SK-N-SH (cell line): ENCODE measurements around the gene QKI. TPM values are rescaled to one million over a fixed set of nuclear protein-coding genes. Genes with fewer than 3 reads are reported as not detected.

Source experiments
- CTCF ChIA-PET: fragments of 300-600, 350-600 bp; formaldehyde crosslinking; extraction: SDS; loops from one replicate; lab custom pipeline; 2021; lab: Yijun Ruan, JAX
- POLR2A ChIA-PET: fragments of 350-600 bp; sonication (Branson Sonifier 250); formaldehyde crosslinking; extraction: SDS; loops from one replicate; lab custom pipeline; 2020; ENCODE audit warnings: antibody characterized with exemption, inconsistent platforms; lab: Yijun Ruan, JAX
- DNase-seq: peaks from one replicate; pipeline ENCODE4 v3.0.0; 2012
- H2AFZ ChIP-seq: fragments of 200-600 bp; sonication (generic); 2 replicates; pipeline ENCODE4 v1.8.1; 2016; ENCODE audit warnings: antibody characterized with exemption, mild to moderate bottlenecking, low read depth
- H3F3A ChIP-seq: fragments of 200-600 bp; sonication (generic); replicated peaks from 2 replicates; pipeline ENCODE3; 2016; ENCODE audit warnings: antibody characterized with exemption, mild to moderate bottlenecking; ENCODE audit not compliant: insufficient read depth
- H3K27ac ChIP-seq, 2 experiments: fragments of 200-500 bp in 1 of 2; fragments of 200-600 bp in 1 of 2; sonication (Bioruptor generic) in 1 of 2; sonication (generic), shearing (Covaris generic) in 1 of 2; 2 replicates each; pipeline versions ENCODE4 v1.5.1 to v1.6.1; 2014 to 2016; ENCODE audit warnings: low read depth in 2 of 2, inconsistent platforms in 1 of 2, low read length in 1 of 2, mild to moderate bottlenecking in 1 of 2, mixed read lengths in 1 of 2
- H3K27me3 ChIP-seq: fragments of 200-600 bp; sonication (generic), shearing (Covaris generic); 2 replicates; pipeline ENCODE4 v1.6.1; 2016; ENCODE audit warnings: mixed run types; ENCODE audit not compliant: insufficient read depth
- H3K36me3 ChIP-seq, 2 experiments: fragments of 200-500 bp in 1 of 2; fragments of 200-600 bp in 1 of 2; sonication (Bioruptor generic) in 1 of 2; sonication (generic) in 1 of 2; replicated peaks in 1 of 2; 2 replicates each; pipeline versions ENCODE3 to v1.5.1; 2014 to 2016; ENCODE audit warnings: low read length in 1 of 2, mild to moderate bottlenecking in 1 of 2; ENCODE audit not compliant: insufficient read depth in 2 of 2, control insufficient read depth in 1 of 2
- H3K4me1 ChIP-seq, 2 experiments: fragments of 200-500 bp in 1 of 2; fragments of 200-600 bp in 1 of 2; sonication (Bioruptor generic) in 1 of 2; sonication (generic), shearing (Covaris generic) in 1 of 2; 2 replicates each; pipeline versions ENCODE4 v1.5.1 to v1.6.1; 2014 to 2016; ENCODE audit warnings: low read depth in 1 of 2, low read length in 1 of 2, mixed run types in 1 of 2; ENCODE audit not compliant: insufficient read depth in 2 of 2, control insufficient read depth in 1 of 2
- H3K4me2 ChIP-seq: fragments of 200-600 bp; sonication (generic), shearing (Covaris generic); 2 replicates; pipeline ENCODE4 v1.6.1; 2017; ENCODE audit warnings: mixed run types
- H3K4me3 ChIP-seq, 2 experiments: fragments of 200-500 bp in 1 of 2; fragments of 200-600 bp in 1 of 2; sonication (Bioruptor generic) in 1 of 2; sonication (generic), shearing (Covaris generic) in 1 of 2; 2 replicates each; pipeline versions ENCODE4 v1.5.1 to v1.8.1; 2014 to 2016; ENCODE audit warnings: low read depth in 2 of 2, inconsistent platforms in 1 of 2, low read length in 1 of 2, mild to moderate bottlenecking in 1 of 2, mixed read lengths in 1 of 2, moderate library complexity in 1 of 2
- H3K79me2 ChIP-seq: fragments of 200-600 bp; sonication (generic); 2 replicates; pipeline ENCODE4 v1.8.1; 2017; ENCODE audit warnings: mild to moderate bottlenecking; ENCODE audit not compliant: insufficient read depth
- H3K9ac ChIP-seq: fragments of 200-600 bp; sonication (generic); 2 replicates; pipeline ENCODE4 v1.6.1; 2017; ENCODE audit warnings: mixed run types
- H3K9me2 ChIP-seq: fragments of 200-600 bp; sonication (generic); 2 replicates; pipeline ENCODE4 v1.6.1; 2017; ENCODE audit warnings: mixed run types
- H3K9me3 ChIP-seq: fragments of 200-600 bp; sonication (generic); 2 replicates; pipeline ENCODE4 v1.6.1; 2017; ENCODE audit warnings: mixed run types, mild to moderate bottlenecking, moderate library complexity
- H4K20me1 ChIP-seq: fragments of 200-600 bp; sonication (generic); 2 replicates; pipeline ENCODE4 v1.6.1; 2017; ENCODE audit warnings: mild to moderate bottlenecking, mixed run types; ENCODE audit not compliant: insufficient read depth
- EZH2phosphoT487 ChIP-seq: fragments of 200-600 bp; sonication (generic); IDR thresholded peaks from 2 replicates; pipeline ENCODE4 v1.6.1; 2017; ENCODE audit warnings: low read depth, mixed run types, mild to moderate bottlenecking, antibody characterized with exemption, moderate library complexity, borderline replicate concordance
- FOSL2 ChIP-seq: IDR thresholded peaks from 2 replicates; pipeline ENCODE4 v1.4.0; 2012; ENCODE audit warnings: low read depth, mild to moderate bottlenecking, moderate library complexity, borderline replicate concordance
- FOXM1 ChIP-seq: IDR thresholded peaks from 2 replicates; pipeline ENCODE4 v1.4.0; 2012; ENCODE audit warnings: low read depth, mild to moderate bottlenecking
- MAX ChIP-seq: IDR thresholded peaks from 2 replicates; pipeline ENCODE4 v1.4.0; 2012; ENCODE audit warnings: low read depth
- RAD21 ChIP-seq: IDR thresholded peaks from 2 replicates; pipeline ENCODE4 v1.6.1; 2012; ENCODE audit warnings: mild to moderate bottlenecking, low read length
- RCOR1 ChIP-seq: fragments of 150-350 bp; IDR thresholded peaks from 2 replicates; pipeline ENCODE4 v1.6.1; 2017; ENCODE audit warnings: antibody characterized with exemption, low read length
- REST ChIP-seq: IDR thresholded peaks from 2 replicates; pipeline ENCODE4 v1.6.1; 2012; ENCODE audit warnings: mild to moderate bottlenecking, low read depth, low read length, moderate library complexity
- TAF1 ChIP-seq: IDR thresholded peaks from 2 replicates; pipeline ENCODE4 v1.6.1; 2012; ENCODE audit warnings: low read depth, mild to moderate bottlenecking, low read length, moderate library complexity, borderline replicate concordance
- TEAD4 ChIP-seq: IDR thresholded peaks from 2 replicates; pipeline ENCODE4 v1.4.0; 2012; ENCODE audit warnings: mild to moderate bottlenecking, borderline replicate concordance; ENCODE audit not compliant: insufficient read depth
- USF1 ChIP-seq: IDR thresholded peaks from 2 replicates; pipeline ENCODE4 v1.4.0; 2012; ENCODE audit warnings: low read depth, borderline replicate concordance
- WGBS: methylation state at CpG from one replicate; pipeline ENCODE4 v1.1.6; 2017; ENCODE audit warnings: low lambda C conversion rate; 5-methylcytosine and 5-hydroxymethylcytosine counted together
- polyA plus RNA-seq, 3 experiments: library from polyadenylated mRNA; depleted of rRNA; stranded (reverse); fragments of >200 nt; gene quantifications; 2 replicates each; pipeline ENCODE4 v1.2.3, GENCODE V29; 2012
- TF ChIP-seq, protein P1 (sequence below): fragments of 150-350 bp; IDR thresholded peaks from 2 replicates; pipeline ENCODE4 v1.6.1; 2017; ENCODE audit warnings: antibody characterized with exemption, low read length, low read depth, borderline replicate concordance
- TF ChIP-seq, protein P2 (sequence below): IDR thresholded peaks from 2 replicates; pipeline ENCODE4; 2012

Gene QKI
- polyA plus RNA-seq, 1 of the 3 experiments (the other 2 are of a cell fraction) = 51.1 TPM

GRCh38 chr6:163422550-163422949, 8.0 kb downstream of the QKI start:
- no peaks in the 10 kb centered on the region for H3K9me3 ChIP-seq
- WGBS = 97% methylated on average over 3 of the region's 3 CpGs
- H3K27me3 ChIP-seq = no peaks in the 10 kb centered on the region
- POLR2A ChIA-PET = no interaction called here
- H3K27ac ChIP-seq = no peak overlapping the region
- H3K36me3 ChIP-seq = peaks cover 0 to 4% of the 10 kb centered on the region in 2 experiments
- DNase-seq = no peak
- no peaks in the 10 kb centered on the region for H3K9me2 ChIP-seq
- H4K20me1 ChIP-seq = peaks cover 97% of the 10 kb centered on the region
- no peak overlapping the region for H2AFZ ChIP-seq
- TF ChIP-seq TAF1 (no peak), RAD21 (no peak), FOSL2 (no peak), REST (no peak), MAX (no peak), USF1 (no peak), RCOR1 (no peak), TEAD4 (no peak)
- TF ChIP-seq, protein P1, sequence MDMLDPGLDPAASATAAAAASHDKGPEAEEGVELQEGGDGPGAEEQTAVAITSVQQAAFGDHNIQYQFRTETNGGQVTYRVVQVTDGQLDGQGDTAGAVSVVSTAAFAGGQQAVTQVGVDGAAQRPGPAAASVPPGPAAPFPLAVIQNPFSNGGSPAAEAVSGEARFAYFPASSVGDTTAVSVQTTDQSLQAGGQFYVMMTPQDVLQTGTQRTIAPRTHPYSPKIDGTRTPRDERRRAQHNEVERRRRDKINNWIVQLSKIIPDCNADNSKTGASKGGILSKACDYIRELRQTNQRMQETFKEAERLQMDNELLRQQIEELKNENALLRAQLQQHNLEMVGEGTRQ = no peak
- peaks cover 7 to 41% of the 10 kb centered on the region in 2 experiments; a peak in 3 of 4 replicates for H3K4me1 ChIP-seq
- H3K79me2 ChIP-seq = peaks cover 100% of the 10 kb centered on the region
- CTCF ChIA-PET = no interaction called here
- no peaks in the 10 kb centered on the region for H3F3A ChIP-seq
- H3K9ac ChIP-seq = no peak overlapping the region
- H3K4me2 ChIP-seq = no peak overlapping the region
- no peak overlapping the region for H3K4me3 ChIP-seq

GRCh38 chr6:163423696-163424095, 9.2 kb downstream of the QKI start:
- Histone ChIP-seq H3K79me2 (peaks cover 100% of the 10 kb centered on the region), H3K4me3 (no peak overlapping the region), H4K20me1 (peaks cover 98% of the 10 kb centered on the region), H3F3A (no peaks in the 10 kb centered on the region), H3K9ac (no peak overlapping the region), H2AFZ (no peak overlapping the region), H3K36me3 (peaks cover 0 to 4% of the 10 kb centered on the region in 2 experiments), H3K27me3 (no peaks in the 10 kb centered on the region), H3K27ac (no peak overlapping the region; a peak in 1 of 4 replicates), H3K9me2 (no peaks in the 10 kb centered on the region), H3K4me1 (peaks cover 4 to 42% of the 10 kb centered on the region in 2 experiments; a peak in 3 of 4 replicates), H3K4me2 (no peak overlapping the region), H3K9me3 (no peaks in the 10 kb centered on the region)
- POLR2A ChIA-PET = no interaction called here
- no peak for DNase-seq
- WGBS = 90% methylated on average over 2 of the region's 2 CpGs
- CTCF ChIA-PET = interaction anchor here (1.0 kb wide), 1 partner anchor 517 kb away, joined by 3 read pairs; no protein-coding TSS in a partner anchor
- no peak for TF ChIP-seq FOXM1
- TF ChIP-seq EZH2phosphoT487 = no peak
- TF ChIP-seq REST = no peak
- TF ChIP-seq, protein P1 = no peak
- TF ChIP-seq, protein P2, sequence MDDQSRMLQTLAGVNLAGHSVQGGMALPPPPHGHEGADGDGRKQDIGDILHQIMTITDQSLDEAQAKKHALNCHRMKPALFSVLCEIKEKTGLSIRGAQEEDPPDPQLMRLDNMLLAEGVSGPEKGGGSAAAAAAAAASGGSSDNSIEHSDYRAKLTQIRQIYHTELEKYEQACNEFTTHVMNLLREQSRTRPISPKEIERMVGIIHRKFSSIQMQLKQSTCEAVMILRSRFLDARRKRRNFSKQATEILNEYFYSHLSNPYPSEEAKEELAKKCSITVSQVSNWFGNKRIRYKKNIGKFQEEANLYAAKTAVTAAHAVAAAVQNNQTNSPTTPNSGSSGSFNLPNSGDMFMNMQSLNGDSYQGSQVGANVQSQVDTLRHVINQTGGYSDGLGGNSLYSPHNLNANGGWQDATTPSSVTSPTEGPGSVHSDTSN = no peak
